Chondrocyte (in vitro differentiated cells): ENCODE measurements around the gene ZNF888. TPM values are rescaled to one million over a fixed set of nuclear protein-coding genes. Genes with fewer than 3 reads are reported as not detected.
"Not testable (repeated sequence)": the region's sequence is repeated elsewhere in the genome, so short reads cannot be mapped to it uniquely, and the experiment has no call there.

Source experiments
- DNase-seq: peaks from one replicate; pipeline ENCODE4 v3.0.0; 2021; ENCODE audit warnings: mixed read lengths, low spot score
- H3K27ac Mint-ChIP-seq: one replicate; pipeline ENCODE4 v1.8.0; 2021; ENCODE audit warnings: mild to moderate bottlenecking, moderate library complexity, mixed read lengths; ENCODE audit not compliant: unreplicated experiment
- H3K27me3 Mint-ChIP-seq: 2 replicates; pipeline ENCODE4 v1.8.0; 2021; ENCODE audit warnings: low read depth, mixed read lengths
- H3K36me3 Mint-ChIP-seq: 2 replicates; pipeline ENCODE4 v1.8.0; 2021; ENCODE audit warnings: low read depth, mixed read lengths
- H3K4me1 Mint-ChIP-seq: 2 replicates; pipeline ENCODE4 v1.8.0; 2021; ENCODE audit warnings: low read depth, mild to moderate bottlenecking, mixed read lengths
- H3K4me3 Mint-ChIP-seq: one replicate; pipeline ENCODE4 v1.8.0; 2021; ENCODE audit warnings: mild to moderate bottlenecking, moderate library complexity, mixed read lengths; ENCODE audit not compliant: unreplicated experiment
- H3K9me3 Mint-ChIP-seq: 2 replicates; pipeline ENCODE4 v1.8.0; 2021; ENCODE audit warnings: low read depth, mixed read lengths
- CTCF ChIP-seq: fragments of 200-600 bp; sonication (generic); IDR thresholded peaks from 2 replicates; pipeline ENCODE4 v1.5.0; 2021; ENCODE audit warnings: antibody characterized with exemption, mild to moderate bottlenecking, moderate library complexity
- total RNA-seq: library from RNA; stranded (reverse); gene quantifications from 3 replicates; pipeline ENCODE4 v1.2.1, GENCODE V29; 2021

Gene ZNF888
- total RNA-seq, 1 donor from 2014 or later: 4.4 TPM

GRCh38 chr19:52871466-52871865, 51.8 kb downstream of the ZNF888 start:
- H3K9me3 Mint-ChIP-seq: peaks cover 9% of the 10 kb centered on the region
- no peak for TF ChIP-seq CTCF
- H3K27ac Mint-ChIP-seq: no peak overlapping the region
- H3K4me3 Mint-ChIP-seq: no peak overlapping the region
- peaks cover 6% of the 10 kb centered on the region for H3K36me3 Mint-ChIP-seq
- no peaks in the 10 kb centered on the region for H3K4me1 Mint-ChIP-seq
- DNase-seq: no peak
- no peaks in the 10 kb centered on the region for H3K27me3 Mint-ChIP-seq

- not testable (repeated sequence) for H3K9me3 Mint-ChIP-seq, H3K27ac Mint-ChIP-seq, H3K4me3 Mint-ChIP-seq, H3K36me3 Mint-ChIP-seq, H3K27me3 Mint-ChIP-seq, DNase-seq, H3K4me1 Mint-ChIP-seq
Measured at GRCh38 chr19:52868031-52868430, 55.2 kb downstream of the ZNF888 start.

GRCh38 chr19:52857378-52858191, 65.6 kb downstream of the ZNF888 start, which contains the start of gene ZNF468:
Gene ZNF468 (minus strand): TSS chr19:52857619. CDS start chr19:52854272, 3,347 bp downstream.
- H3K27me3 Mint-ChIP-seq, H3K9me3 Mint-ChIP-seq, DNase-seq: not testable (repeated sequence)
- Mint-ChIP-seq H3K27ac (peak within 1 kb of the TSS; percentile 97), H3K4me1 (peaks cover 27% of the 10 kb centered on the region), H3K36me3 (peaks cover 12% of the 10 kb centered on the region), H3K4me3 (peak within 1 kb of the TSS; percentile 90)
- TF ChIP-seq CTCF: peak; percentile 21

GRCh38 chr19:52856540-52857377, 66.5 kb downstream of the ZNF888 start:
- DNase-seq, H3K27me3 Mint-ChIP-seq, H3K9me3 Mint-ChIP-seq: not testable (repeated sequence)
- H3K27ac Mint-ChIP-seq: peak overlapping the region; percentile 97
- H3K4me1 Mint-ChIP-seq: peaks cover 27% of the 10 kb centered on the region
- peak overlapping the region; percentile 90 for H3K4me3 Mint-ChIP-seq
- H3K36me3 Mint-ChIP-seq: peaks cover 14% of the 10 kb centered on the region

Other genes starting within 250 kb of the ZNF888 start
- gene ZNF611, start 188.4 kb downstream of the ZNF888 start, total RNA-seq: 16.3 to 24.5 TPM (median 18.4 TPM) in 3 replicates
- gene ZNF600, start 136.6 kb downstream of the ZNF888 start, total RNA-seq: 7.2 to 8.3 TPM (median 7.8 TPM) in 3 replicates
- gene ZNF28, start 101.8 kb downstream of the ZNF888 start, total RNA-seq: 13.9 to 17.4 TPM (median 16.7 TPM) in 3 replicates
- gene ZNF468, start 65.8 kb downstream of the ZNF888 start, total RNA-seq: 11.5 to 20.0 TPM (median 16.7 TPM) in 3 replicates
- gene ZNF320, start 25.8 kb downstream of the ZNF888 start, total RNA-seq: 15.6 to 19.8 TPM (median 16.0 TPM) in 3 replicates
- gene ZNF816, start 39.5 kb upstream of the ZNF888 start, total RNA-seq: 8.2 to 9.3 TPM (median 8.7 TPM) in 3 replicates
- not detected in 3 replicates for gene ERVV-1, start 90.5 kb upstream of the ZNF888 start, total RNA-seq
- gene ERVV-2, start 121.3 kb upstream of the ZNF888 start, total RNA-seq: not detected in 3 replicates
- 21.4 to 23.6 TPM (median 22.4 TPM) in 3 replicates for gene ZNF160, start 180.0 kb upstream of the ZNF888 start, total RNA-seq
- 6.2 to 10.4 TPM (median 7.3 TPM) in 3 replicates for gene ZNF415, start 209.5 kb upstream of the ZNF888 start, total RNA-seq
- 10.5 to 14.1 TPM (median 11.0 TPM) in 3 replicates for gene ZNF347, start 235.6 kb upstream of the ZNF888 start, total RNA-seq